Mononuclear cell (primary cell): ENCODE data around the gene CST5. TPM values are rescaled to one million over a fixed set of nuclear protein-coding genes. Genes with fewer than 3 reads are reported as not detected.
"Not testable (repeated sequence)": the region's sequence is repeated elsewhere in the genome, so short reads cannot be mapped to it uniquely, and the experiment has no call there.

ENCODE experiments used
- H3K27me3 ChIP-seq: 2 replicates; pipeline ENCODE4 v1.6.0; 2011; ENCODE audit warnings: low read length, control low read depth; ENCODE audit not compliant: insufficient read depth
- H3K4me1 ChIP-seq: 2 replicates; pipeline ENCODE4 v1.5.1; 2011; ENCODE audit warnings: mild to moderate bottlenecking, low read length, control low read depth; ENCODE audit not compliant: insufficient read depth
- H3K4me3 ChIP-seq: 2 replicates; pipeline ENCODE4 v1.5.1; 2011; ENCODE audit warnings: mild to moderate bottlenecking, low read length, moderate library complexity
- H3K9me3 ChIP-seq: 2 replicates; pipeline ENCODE4 v1.5.1; 2011; ENCODE audit warnings: low read depth, mild to moderate bottlenecking, control low read depth, low read length
- total RNA-seq: library from RNA; depleted of rRNA; stranded (reverse); fragments of >200 nt; gene quantifications from one replicate; pipeline ENCODE4 v1.2.3, GENCODE V29; 2012

Gene CST5
- total RNA-seq, 1 donor = not detected

DNA sequence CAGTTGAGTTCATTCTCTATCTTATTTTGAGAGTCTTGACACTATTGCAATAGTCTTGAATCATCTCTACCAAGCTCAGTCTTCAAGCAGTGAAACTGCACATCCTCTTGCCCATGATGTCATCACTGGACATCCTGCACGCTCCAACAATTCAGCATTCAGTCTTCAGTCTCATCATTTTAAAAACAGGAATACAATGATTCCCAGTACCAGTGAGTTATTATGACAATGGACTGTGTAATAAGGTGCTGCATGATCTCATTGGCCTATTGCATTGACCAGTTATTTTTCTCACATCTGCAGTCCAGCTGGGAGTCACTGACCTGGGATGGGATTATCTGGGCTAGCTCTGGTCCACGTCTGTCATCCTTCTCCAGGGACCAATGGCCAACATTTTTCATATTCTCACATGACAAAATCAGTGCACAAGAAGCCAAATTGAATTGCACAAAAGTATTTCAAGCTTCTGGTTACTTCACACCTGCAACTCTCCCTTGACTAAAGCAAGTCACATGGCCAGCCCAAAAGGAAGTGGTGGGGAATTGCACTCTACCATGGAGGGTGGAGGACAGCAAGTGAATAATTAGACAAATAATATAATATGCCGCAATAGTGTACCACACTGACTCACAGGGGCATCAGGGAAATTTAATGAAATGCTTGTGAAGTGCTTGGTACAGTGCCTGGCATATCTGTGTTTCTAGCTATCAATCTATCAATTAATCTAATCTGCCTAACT is 46.6 kb downstream of the CST5 start:
- H3K9me3 ChIP-seq = no peaks in the 10 kb centered on the region
- H3K4me3 ChIP-seq = no peak overlapping the region
- H3K27me3 ChIP-seq = no peaks in the 10 kb centered on the region
- no peaks in the 10 kb centered on the region for H3K4me1 ChIP-seq

DNA sequence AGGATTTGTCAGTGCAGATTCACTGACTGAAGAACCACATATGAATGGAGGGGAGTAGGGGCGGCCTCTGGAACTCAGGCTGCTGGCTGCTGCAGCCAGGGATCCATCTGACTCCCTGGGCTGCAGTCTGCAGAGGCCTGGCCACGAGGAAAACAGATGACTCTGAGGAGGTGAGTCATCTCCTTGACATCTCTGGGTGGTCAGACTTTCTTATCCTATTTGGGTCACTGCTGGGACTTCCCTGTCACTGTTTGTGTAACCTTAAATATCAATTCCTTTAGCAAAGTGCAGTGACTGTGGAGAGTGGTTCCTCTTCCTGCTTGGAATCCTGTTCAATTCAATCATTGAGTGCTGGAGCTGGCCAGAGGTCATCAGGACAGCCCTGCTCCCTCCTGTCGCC is 47.6 kb downstream of the CST5 start:
- not testable (repeated sequence) for H3K27me3 ChIP-seq, H3K4me3 ChIP-seq, H3K9me3 ChIP-seq, H3K4me1 ChIP-seq

DNA sequence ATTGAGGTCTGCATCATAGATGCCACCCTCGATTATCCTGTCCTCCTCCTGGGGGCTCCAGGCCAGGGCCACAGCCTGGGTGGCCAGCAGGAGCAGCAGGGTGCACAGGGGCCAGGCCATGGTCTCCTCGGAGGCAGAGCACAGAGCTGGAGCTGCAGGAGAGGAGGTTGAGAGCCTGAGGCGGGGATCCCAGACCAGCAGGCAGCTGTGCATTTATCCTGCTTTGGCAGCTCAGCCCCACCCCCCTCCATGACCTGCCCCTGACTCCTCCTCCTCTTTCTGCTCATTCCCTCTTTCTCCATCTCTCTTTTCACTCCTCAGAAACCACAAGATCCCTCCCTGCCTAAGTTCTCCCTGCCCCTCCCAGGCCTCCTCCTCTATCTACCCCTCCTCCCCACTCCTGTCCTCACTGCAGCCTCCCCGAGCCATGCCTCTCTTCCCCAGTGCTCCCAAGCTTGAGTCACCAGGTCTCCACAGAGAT is 53.0 kb downstream of the CST5 start, which contains the start of gene CST2:
Gene CST2 (minus strand): TSS at position 189 of the 481 bp plus-strand sequence. CDS start 69 bp downstream, at position 120.
- no peaks in the 10 kb centered on the region for H3K9me3 ChIP-seq
- H3K27me3 ChIP-seq = no peaks in the 10 kb centered on the region
- H3K4me1 ChIP-seq = no peaks in the 10 kb centered on the region
- no peak within 1 kb of the TSS for H3K4me3 ChIP-seq

Other genes starting within 250 kb of the CST5 start
- 486 TPM for gene CST3, start 241.8 kb downstream of the CST5 start, total RNA-seq
- gene CST4, start 190.7 kb downstream of the CST5 start, total RNA-seq = not detected
- not detected for gene CST1, start 128.8 kb downstream of the CST5 start, total RNA-seq
- not detected for gene CST2, start 53.0 kb downstream of the CST5 start, total RNA-seq
- not detected for gene GGTLC1, start 109.0 kb upstream of the CST5 start, total RNA-seq